H1 (cell line): ENCODE measurements around the gene LRRC27. TPM values are rescaled to one million over a fixed set of nuclear protein-coding genes. Genes with fewer than 3 reads are reported as not detected.

Source experiments
- CTCF ChIA-PET: fragments of 300-600 bp; sonication (Branson Sonifier 250); formaldehyde crosslinking; loops from one replicate; lab custom pipeline; 2021; ENCODE audit not compliant: partially characterized antibody; lab: Charles Lee
- POLR2A ChIA-PET: fragments of 300-600 bp; sonication (Branson Sonifier 250); formaldehyde crosslinking; loops from one replicate; lab custom pipeline; 2021; ENCODE audit warnings: inconsistent platforms; ENCODE audit not compliant: partially characterized antibody; lab: Charles Lee
- DNase-seq, 2 experiments: peaks; one replicate each; pipeline versions ENCODE4 v3.0.0 to v3.0.0-alpha.2; 2010 to 2022; ENCODE audit warnings: low spot score in 2 of 2, low read depth in 1 of 2, mixed read lengths in 1 of 2
- FAIRE-seq: peaks from 2 replicates; lab custom pipeline; 2011; peaks lifted over from hg19 to GRCh38; lab: Jason Lieb, UNC
- H2AFZ ChIP-seq: 2 replicates; pipeline ENCODE4 v1.8.1; 2012; ENCODE audit warnings: low read length, inconsistent platforms
- H2AK5ac ChIP-seq: 2 replicates; pipeline ENCODE4 v1.6.1; 2013; ENCODE audit warnings: low read depth, low read length
- H2BK120ac ChIP-seq: replicated peaks from 2 replicates; pipeline ENCODE3; 2013; ENCODE audit warnings: low read depth, low read length, inconsistent platforms
- H2BK12ac ChIP-seq: 2 replicates; pipeline ENCODE4 v1.6.1; 2013; ENCODE audit warnings: low read depth, low read length
- H2BK15ac ChIP-seq: 2 replicates; pipeline ENCODE4 v1.6.1; 2013; ENCODE audit warnings: low read length
- H2BK20ac ChIP-seq: 2 replicates; pipeline ENCODE4 v1.6.1; 2013; ENCODE audit warnings: low read length
- H2BK5ac ChIP-seq: 2 replicates; pipeline ENCODE4 v1.6.1; 2013; ENCODE audit warnings: low read depth, low read length
- H3K14ac ChIP-seq: 2 replicates; pipeline ENCODE4 v1.6.1; 2013; ENCODE audit warnings: inconsistent platforms; ENCODE audit not compliant: insufficient read length
- H3K18ac ChIP-seq: 2 replicates; pipeline ENCODE4 v1.6.1; 2013; ENCODE audit warnings: low read length; ENCODE audit errors: extremely low read depth
- H3K23ac ChIP-seq: 2 replicates; pipeline ENCODE4 v1.6.1; 2013; ENCODE audit warnings: inconsistent platforms; ENCODE audit not compliant: insufficient read length
- H3K23me2 ChIP-seq: 2 replicates; pipeline ENCODE4 v1.6.1; 2013; ENCODE audit warnings: low read depth, low read length
- H3K27ac ChIP-seq: 2 replicates; pipeline ENCODE4 v1.6.1; 2011; ENCODE audit warnings: low read depth, low read length, inconsistent platforms
- H3K27me3 ChIP-seq, 4 experiments: replicated peaks in 1 of 4; 1 replicate in 1 of 4; 2 replicates in 3 of 4; pipeline versions ENCODE4 v1.6.1 to v1.8.1; 2011 to 2013; ENCODE audit warnings: low read length in 3 of 4, mild to moderate bottlenecking in 3 of 4, inconsistent platforms in 2 of 4, mixed read lengths in 2 of 4, moderate library complexity in 1 of 4; ENCODE audit not compliant: control insufficient read depth in 3 of 4, insufficient read depth in 3 of 4; ENCODE audit errors: extremely low read depth in 1 of 4
- H3K36me3 ChIP-seq, 4 experiments: 2 replicates each; pipeline versions ENCODE4 v1.6.1 to v1.8.1; 2011 to 2013; ENCODE audit warnings: mild to moderate bottlenecking in 4 of 4, low read length in 3 of 4, moderate library complexity in 2 of 4, control low read depth in 1 of 4, inconsistent platforms in 1 of 4; ENCODE audit not compliant: insufficient read depth in 4 of 4, control insufficient read depth in 2 of 4
- H3K4ac ChIP-seq: replicated peaks from 2 replicates; pipeline ENCODE3; 2013; ENCODE audit warnings: low read length, low read depth, mixed read lengths, inconsistent platforms; ENCODE audit not compliant: insufficient read length
- H3K4me1 ChIP-seq, 4 experiments: replicated peaks in 1 of 4; 1 replicate in 1 of 4; 2 replicates in 3 of 4; pipeline versions ENCODE4 v1.6.1 to v1.8.1; 2011 to 2013; ENCODE audit warnings: low read length in 3 of 4, inconsistent platforms in 2 of 4, mixed read lengths in 1 of 4; ENCODE audit not compliant: insufficient read depth in 4 of 4, control insufficient read depth in 3 of 4
- H3K4me2 ChIP-seq, 2 experiments: 2 replicates each; pipeline versions ENCODE4 v1.6.1 to v1.8.1; 2011 to 2013; ENCODE audit warnings: low read depth in 2 of 2, low read length in 2 of 2, control low read depth in 1 of 2, inconsistent platforms in 1 of 2, mild to moderate bottlenecking in 1 of 2; ENCODE audit not compliant: insufficient read depth in 1 of 2
- H3K4me3 ChIP-seq, 4 experiments: fragments of 200-600, 300-600 bp in 1 of 4; sonication (generic), shearing (Covaris generic), sonication (Bioruptor Twin) in 1 of 4; 2 replicates each; pipeline versions ENCODE4 v1.5.1 to v1.8.1; 2011 to 2016; ENCODE audit warnings: low read length in 4 of 4, low read depth in 3 of 4, control low read depth in 2 of 4, inconsistent platforms in 2 of 4, mild to moderate bottlenecking in 2 of 4, mixed read lengths in 1 of 4, moderate library complexity in 1 of 4; ENCODE audit not compliant: insufficient read depth in 2 of 4; ENCODE audit errors: extremely low read depth in 1 of 4
- H3K56ac ChIP-seq: replicated peaks from 2 replicates; pipeline ENCODE3; 2013; ENCODE audit warnings: low read depth, mild to moderate bottlenecking, mixed read lengths, low read length, inconsistent platforms; ENCODE audit not compliant: insufficient read length
- H3K79me1 ChIP-seq: 2 replicates; pipeline ENCODE4 v1.6.1; 2013; ENCODE audit warnings: low read depth, low read length, control low read depth
- H3K79me2 ChIP-seq, 2 experiments: 2 replicates each; pipeline versions ENCODE4 v1.6.1 to v1.8.1; 2012 to 2013; ENCODE audit warnings: low read length in 2 of 2, mild to moderate bottlenecking in 2 of 2, inconsistent platforms in 1 of 2; ENCODE audit not compliant: insufficient read depth in 2 of 2, control insufficient read depth in 1 of 2
- H3K9ac ChIP-seq, 4 experiments: replicated peaks in 1 of 4; 1 replicate in 1 of 4; 2 replicates in 3 of 4; pipeline versions ENCODE4 v1.6.1 to v1.8.1; 2011 to 2013; ENCODE audit warnings: low read depth in 3 of 4, low read length in 3 of 4, control low read depth in 2 of 4, mild to moderate bottlenecking in 2 of 4, moderate library complexity in 2 of 4, inconsistent platforms in 1 of 4; ENCODE audit errors: extremely low read depth in 1 of 4
- H3K9me3 ChIP-seq, 2 experiments: 2 replicates each; pipeline versions ENCODE4 v1.6.1 to v1.8.1; 2012 to 2013; ENCODE audit warnings: mild to moderate bottlenecking in 2 of 2, moderate library complexity in 2 of 2, control low read depth in 1 of 2, inconsistent platforms in 1 of 2, low read depth in 1 of 2, low read length in 1 of 2, mixed read lengths in 1 of 2; ENCODE audit not compliant: insufficient read depth in 2 of 2
- H4K20me1 ChIP-seq, 2 experiments: replicated peaks in 1 of 2; 2 replicates each; pipeline versions ENCODE3 to v1.8.1; 2011 to 2013; ENCODE audit warnings: inconsistent platforms in 2 of 2, low read length in 2 of 2, mild to moderate bottlenecking in 1 of 2; ENCODE audit not compliant: insufficient read depth in 2 of 2, control insufficient read depth in 1 of 2
- H4K5ac ChIP-seq: 2 replicates; pipeline ENCODE4 v1.6.1; 2013; ENCODE audit warnings: low read length, low read depth, mixed read lengths, inconsistent platforms; ENCODE audit not compliant: insufficient read length
- H4K8ac ChIP-seq: 2 replicates; pipeline ENCODE4 v1.8.0; 2013; ENCODE audit warnings: mild to moderate bottlenecking, moderate library complexity, low read length, inconsistent platforms; ENCODE audit not compliant: insufficient read depth; ENCODE audit errors: extremely low read depth
- H4K91ac ChIP-seq: replicated peaks from 2 replicates; pipeline ENCODE3; 2013; ENCODE audit warnings: low read length, mixed read lengths, inconsistent platforms; ENCODE audit not compliant: insufficient read length
- EP300 ChIP-seq, 2 experiments: IDR thresholded peaks; 1 replicate in 1 of 2; 2 replicates in 1 of 2; pipeline ENCODE4 v1.6.1; 2011 to 2012; ENCODE audit warnings: low read depth in 2 of 2, low read length in 2 of 2, mild to moderate bottlenecking in 2 of 2, borderline replicate concordance in 1 of 2, inconsistent platforms in 1 of 2, moderate library complexity in 1 of 2
- WGBS, 2 experiments: shearing (Covaris generic) in 1 of 2; methylation state at CpG; one replicate each; pipeline versions ENCODE4 v1.1.6 to v1.1.7; 2013 to 2015; ENCODE audit warnings: low lambda C conversion rate in 2 of 2, mixed read lengths in 2 of 2, inconsistent platforms in 1 of 2, low coverage in 1 of 2, missing lambda C conversion rate in 1 of 2; ENCODE audit not compliant: insufficient replicate concordance in 2 of 2, insufficient coverage in 1 of 2, insufficient read length in 1 of 2; ENCODE audit errors: extremely low coverage in 1 of 2, missing lambda C conversion rate in 1 of 2; 5-methylcytosine and 5-hydroxymethylcytosine counted together
- polyA plus RNA-seq, 7 experiments: library from polyadenylated mRNA; depleted of rRNA in 3 of 7; stranded (reverse) in 5 of 7; unstranded in 2 of 7; fragments of >200 nt in 5 of 7; fragments of 200-250 nt in 2 of 7; gene quantifications; 1 replicate in 5 of 7; 2 replicates in 1 of 7; 4 replicates in 1 of 7; pipeline versions ENCODE4 v1.2.1 to v1.2.3, GENCODE V29; 2011 to 2013; ENCODE audit warnings: missing spikeins in 2 of 7, mixed read lengths in 2 of 7
- total RNA-seq: library from RNA; stranded (reverse); fragmentation: NEBNext Ultra II Directional; extraction: Animal tissue kit (Norgen Biotek cat#: 25700); gene quantifications from 2 replicates; pipeline ENCODE4 v1.2.1, GENCODE V29; 2021
- TF ChIP-seq, protein P1 (sequence below): IDR thresholded peaks from 2 replicates; pipeline ENCODE4 v1.6.1; 2012; ENCODE audit warnings: inconsistent platforms

LRRC27 gene
- total and polyA plus RNA-seq, 2 of the 8 experiments (the other 6 are each of a cell fraction or from before 2014, with no cell fraction given), result 1.2 to 3.8 TPM

DNA sequence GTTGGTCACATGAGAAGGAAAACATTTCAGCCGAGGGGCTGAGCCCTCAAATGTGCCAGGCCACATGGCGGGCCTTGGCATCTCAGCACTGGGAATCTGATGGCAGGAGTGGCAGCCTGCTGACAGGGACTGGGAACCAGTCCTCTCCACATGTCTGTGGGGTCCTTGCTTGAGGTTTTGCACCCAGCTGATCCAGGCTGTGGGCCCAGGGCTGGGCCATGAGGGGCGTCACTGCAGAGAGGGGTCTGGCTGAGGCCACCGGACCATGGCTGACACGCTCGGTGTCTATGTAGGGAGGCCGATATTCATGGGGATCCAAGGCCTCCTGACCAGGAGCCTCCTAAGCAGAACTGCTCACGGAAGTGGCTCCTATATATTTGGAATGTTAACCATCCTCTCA is 34.0 kb downstream of the LRRC27 start:
- POLR2A ChIA-PET, result no interaction called here
- Histone ChIP-seq H2BK12ac (0 out of 2 replicates have a peak overlapping the region, but pooled peaks have one; percentile 3), H3K4me1 (peaks cover 0 to 7% (median 1%) of the 10 kb centered on the region in 4 experiments; a peak in 3 of 7 replicates), H2BK20ac (no peak overlapping the region), H3K27me3 (peaks cover 0 to 2% (median 0%) of the 10 kb centered on the region in 4 experiments; a peak in 1 of 7 replicates), H3K56ac (no peak overlapping the region), H2AFZ (no peak overlapping the region), H4K5ac (no peak overlapping the region), H2BK15ac (no peak overlapping the region), H3K4me2 (no peak overlapping the region), H3K9ac (no peak overlapping the region), H3K79me2 (no peaks in the 10 kb centered on the region), H3K27ac (no peak overlapping the region), H3K36me3 (no peaks in the 10 kb centered on the region; a peak in 1 of 8 replicates), H3K9me3 (no peaks in the 10 kb centered on the region), H3K14ac (no peak overlapping the region), H3K18ac (no peak overlapping the region), H3K4ac (no peak overlapping the region), H4K8ac (peak overlapping the region; percentile 66; the same call in 1 of the 2 replicates)
- no peak for FAIRE-seq
- no peak for DNase-seq
- no peak for TF ChIP-seq EP300 (IDR thresholded peaks at IDR 0.05; ENCODE audit: borderline replicate concordance in 1 of 2, low read depth in 2 of 2, low read length in 2 of 2)
- TF ChIP-seq, protein P1, sequence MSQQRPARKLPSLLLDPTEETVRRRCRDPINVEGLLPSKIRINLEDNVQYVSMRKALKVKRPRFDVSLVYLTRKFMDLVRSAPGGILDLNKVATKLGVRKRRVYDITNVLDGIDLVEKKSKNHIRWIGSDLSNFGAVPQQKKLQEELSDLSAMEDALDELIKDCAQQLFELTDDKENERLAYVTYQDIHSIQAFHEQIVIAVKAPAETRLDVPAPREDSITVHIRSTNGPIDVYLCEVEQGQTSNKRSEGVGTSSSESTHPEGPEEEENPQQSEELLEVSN, result 0 out of 2 replicates have a peak, but pooled peaks have one; percentile 23
- TF ChIP-seq, all 59 proteins: peak for 1
- Histone ChIP-seq H4K20me1 (peaks cover 0 to 5% of the 10 kb centered on the region in 2 experiments), H2BK120ac (no peak overlapping the region), H3K23me2 (peaks cover 7% of the 10 kb centered on the region; the same call in 1 of the 2 replicates), H3K4me3 (no peak overlapping the region), H3K23ac (no peak overlapping the region), H3K79me1 (no peaks in the 10 kb centered on the region), H4K91ac (no peak overlapping the region), H2AK5ac (no peak overlapping the region), H2BK5ac (no peak overlapping the region)
- 86% methylated on average over 8 of the region's 8 CpGs; no CpG with 5 or more reads in 1 of the 2 experiments for WGBS, 2 experiments
- CTCF ChIA-PET, result no interaction called here
